Sigmoid colon (tissue), 7 donors: ENCODE data around the gene MAU2. TPM values are rescaled to one million over a fixed set of nuclear protein-coding genes. Genes with fewer than 3 reads are reported as not detected.

Source experiments
- DNase-seq: peaks from one replicate; pipeline ENCODE4 v3.0.0-alpha.2; 2019
- H3K27ac ChIP-seq, 4 donors: fragments of 200-600 bp; sonication (generic); one replicate each; pipeline ENCODE4 v1.5.1; 2016 to 2019; ENCODE audit warnings: mild to moderate bottlenecking in 1 of 4
- H3K27me3 ChIP-seq, 3 donors: fragments of 200-600 bp; sonication (generic); one replicate each; pipeline ENCODE4 v1.5.1; 2019; ENCODE audit warnings: mild to moderate bottlenecking in 1 of 3
- H3K36me3 ChIP-seq, 4 donors: fragments of 200-600 bp; sonication (generic); one replicate each; pipeline ENCODE4 v1.5.1; 2016 to 2019
- H3K4me1 ChIP-seq, 4 donors: fragments of 200-600 bp; sonication (generic); one replicate each; pipeline ENCODE4 v1.5.1; 2017 to 2019
- H3K4me3 ChIP-seq, 4 donors: fragments of 200-600 bp; sonication (generic); one replicate each; pipeline ENCODE4 v1.5.1; 2017 to 2019; ENCODE audit warnings: mild to moderate bottlenecking in 2 of 4, moderate library complexity in 1 of 4
- H3K9me3 ChIP-seq, 4 donors: fragments of 200-600 bp in 3 of 4; sonication (generic) in 3 of 4; one replicate each; pipeline versions ENCODE4 v1.5.1 to v1.6.1; 2013 to 2019
- CTCF ChIP-seq, 4 experiments: fragments of 450-650 bp in 3 of 4; fragments of 200-600 bp in 1 of 4; IDR thresholded peaks; one replicate each; pipeline ENCODE4 v1.5.1; 2016 to 2019; ENCODE audit warnings: antibody characterized with exemption in 4 of 4, mild to moderate bottlenecking in 3 of 4, moderate library complexity in 2 of 4
- EP300 ChIP-seq, 4 donors: sonication (generic); formaldehyde crosslinking; IDR thresholded peaks; one replicate each; pipeline ENCODE4 v1.6.1; 2017; ENCODE audit warnings: antibody characterized with exemption in 4 of 4
- POLR2A ChIP-seq, 2 donors: fragments of 450-650 bp; IDR thresholded peaks; one replicate each; pipeline ENCODE4 v1.6.1; 2016; ENCODE audit warnings: antibody characterized with exemption in 2 of 2, mild to moderate bottlenecking in 2 of 2, moderate library complexity in 2 of 2
- POLR2AphosphoS5 ChIP-seq, 4 donors: sonication (generic); formaldehyde crosslinking; IDR thresholded peaks; one replicate each; pipeline ENCODE4 v1.6.1; 2017; ENCODE audit warnings: antibody characterized with exemption in 4 of 4
- WGBS, 2 donors: extraction: QIAGEN DNeasy Blood & Tissue Kit; methylation state at CpG; one replicate each; pipeline ENCODE4 v1.1.7; 2013; 5-methylcytosine and 5-hydroxymethylcytosine counted together
- intact Hi-C: fragments of 100-400 bp; cut with DNase I; formaldehyde crosslinking; loops from one replicate; pipeline ENCODE4 v1.15.1; 2023
- polyA plus RNA-seq, 3 donors: library from polyadenylated mRNA; stranded (reverse); fragments of 200-250 nt; gene quantifications; one replicate each; pipeline ENCODE4 v1.2.3, GENCODE V29; 2013
- total RNA-seq, 4 donors: library from RNA; depleted of rRNA; stranded (reverse); fragments of >200 nt; gene quantifications; one replicate each; pipeline ENCODE4 v1.1.0, GENCODE V29; 2016
- donor health status: healthy with polysubstance abuse.
- donor health status: Bipolar disorder and iron deficiency.
- donor health status: healthy.

The MAU2 gene
- total and polyA plus RNA-seq, 7 donors, result 7.8 to 94.4 (median 33.3) TPM

- no peak for DNase-seq
- WGBS, 2 donors, result 65 to 71% methylated on average over 9 of the region's 9 CpGs
- Histone ChIP-seq H3K27ac (no peak overlapping the region), H3K9me3 (no peaks in the 10 kb centered on the region), H3K4me3 (no peak overlapping the region), H3K36me3 (no peaks in the 10 kb centered on the region), H3K4me1 (peaks cover 0 to 19% (median 9%) of the 10 kb centered on the region in 4 donors), H3K27me3 (no peaks in the 10 kb centered on the region)
- TF ChIP-seq EP300 (IDR thresholded peaks at IDR 0.05), result no peak
- TF ChIP-seq POLR2AphosphoS5 (IDR thresholded peaks at IDR 0.05), result no peak
- intact Hi-C loops, result loop anchor here (10.0 kb wide), 1 partner anchor 265 kb away; the partner anchor contains the start of genes ATP13A1 and ZNF101
Measured at GRCh38 chr19:19399733-19400433, 79.3 kb downstream of the MAU2 start.

DNA sequence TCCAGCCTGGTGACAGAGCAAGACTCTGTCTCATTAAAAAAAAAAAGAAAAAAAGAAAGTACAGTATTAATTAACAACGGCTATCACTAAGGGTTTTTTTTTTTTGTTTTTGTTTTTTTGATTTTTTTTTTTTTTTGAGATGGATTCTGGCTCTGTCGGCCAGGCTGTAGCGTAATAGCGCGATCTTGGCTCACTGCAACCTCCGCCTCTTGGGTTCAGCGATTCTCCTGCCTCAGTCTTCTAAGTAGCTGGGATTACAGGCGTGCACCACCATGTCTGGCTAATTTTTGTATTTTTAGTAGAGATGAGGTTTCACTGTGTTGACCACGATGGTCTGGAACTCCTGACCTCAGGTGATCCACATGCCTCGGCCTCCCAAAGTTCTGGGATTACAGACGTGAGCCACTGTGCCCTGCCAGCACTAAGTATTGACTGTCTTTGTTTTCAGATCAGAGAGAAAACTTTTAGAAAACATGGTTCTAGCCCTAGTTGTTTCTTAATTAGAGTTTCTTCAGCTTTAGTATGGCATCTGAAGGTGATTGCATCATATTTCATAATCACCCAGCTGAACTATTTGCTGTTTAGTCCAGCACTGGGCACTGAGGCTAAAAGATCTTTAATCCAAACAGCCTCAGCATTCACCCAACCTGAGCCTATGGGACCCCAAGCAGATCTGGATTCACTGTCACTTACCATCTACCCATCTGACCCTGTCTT lies 82.2 kb downstream of the MAU2 start:
- Histone ChIP-seq H3K4me1 (peaks cover 0 to 38% (median 24%) of the 10 kb centered on the region in 4 donors), H3K9me3 (no peaks in the 10 kb centered on the region), H3K36me3 (no peaks in the 10 kb centered on the region)

DNA sequence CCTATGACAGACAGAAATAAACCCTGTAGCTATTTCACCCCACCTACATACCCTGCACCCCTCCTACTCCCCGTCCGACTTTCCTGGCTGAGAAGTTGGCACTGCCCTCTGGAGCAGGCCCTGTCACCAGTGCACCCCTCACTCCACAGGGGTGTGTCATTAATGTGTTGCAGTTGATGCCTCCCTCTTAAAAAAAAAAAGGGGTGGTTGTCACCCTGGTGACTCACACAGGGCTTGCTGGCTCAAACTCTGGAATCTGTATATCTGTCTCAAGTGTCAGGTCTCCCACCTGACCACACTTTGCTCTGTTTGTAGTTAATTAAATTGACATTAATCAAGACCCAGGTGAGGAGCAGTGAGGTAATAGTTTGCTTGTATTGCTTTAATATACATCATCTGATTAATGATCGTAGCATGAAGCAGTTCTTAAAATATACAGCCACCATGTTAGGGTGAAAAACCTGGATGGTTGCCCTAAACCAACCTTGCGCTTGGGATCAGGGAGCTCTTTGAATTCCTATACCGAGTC lies 82.8 kb downstream of the MAU2 start:
- Histone ChIP-seq H3K27ac (peak overlapping the region in 1 of 4 donors; percentile 61), H3K9me3 (no peaks in the 10 kb centered on the region), H3K4me1 (peaks cover 0 to 44% (median 29%) of the 10 kb centered on the region in 4 donors), H3K27me3 (no peaks in the 10 kb centered on the region), H3K36me3 (no peaks in the 10 kb centered on the region), H3K4me3 (no peak overlapping the region)
- intact Hi-C loops, result loop anchor here (10.0 kb wide), 1 partner anchor 261 kb away; the partner anchor contains the start of genes ATP13A1 and ZNF101
- TF ChIP-seq EP300 (IDR thresholded peaks at IDR 0.05) (no peak), CTCF (IDR thresholded peaks at IDR 0.05) (no peak), POLR2AphosphoS5 (IDR thresholded peaks at IDR 0.05) (no peak), POLR2A (IDR thresholded peaks at IDR 0.05) (no peak)
- DNase-seq, result no peak
- 89% methylated on average over 5 of the region's 5 CpGs for WGBS, 2 donors

More for the DNA sequence above, 82.2 kb downstream of the MAU2 start:
- no peak overlapping the region for H3K4me3 ChIP-seq
- peak overlapping the region in 1 of 4 donors; percentile 61 for H3K27ac ChIP-seq
- intact Hi-C loops, result loop anchor here (10.0 kb wide), 1 partner anchor 262 kb away; the partner anchor contains the start of genes ATP13A1 and ZNF101
- TF ChIP-seq POLR2AphosphoS5 (IDR thresholded peaks at IDR 0.05) (no peak), EP300 (IDR thresholded peaks at IDR 0.05) (no peak), POLR2A (IDR thresholded peaks at IDR 0.05) (no peak), CTCF (IDR thresholded peaks at IDR 0.05) (no peak)
- H3K27me3 ChIP-seq, result no peaks in the 10 kb centered on the region
- WGBS, 2 donors, result 93 to 94% methylated on average over 11 of the region's 11 CpGs
- no peak for DNase-seq

DNA sequence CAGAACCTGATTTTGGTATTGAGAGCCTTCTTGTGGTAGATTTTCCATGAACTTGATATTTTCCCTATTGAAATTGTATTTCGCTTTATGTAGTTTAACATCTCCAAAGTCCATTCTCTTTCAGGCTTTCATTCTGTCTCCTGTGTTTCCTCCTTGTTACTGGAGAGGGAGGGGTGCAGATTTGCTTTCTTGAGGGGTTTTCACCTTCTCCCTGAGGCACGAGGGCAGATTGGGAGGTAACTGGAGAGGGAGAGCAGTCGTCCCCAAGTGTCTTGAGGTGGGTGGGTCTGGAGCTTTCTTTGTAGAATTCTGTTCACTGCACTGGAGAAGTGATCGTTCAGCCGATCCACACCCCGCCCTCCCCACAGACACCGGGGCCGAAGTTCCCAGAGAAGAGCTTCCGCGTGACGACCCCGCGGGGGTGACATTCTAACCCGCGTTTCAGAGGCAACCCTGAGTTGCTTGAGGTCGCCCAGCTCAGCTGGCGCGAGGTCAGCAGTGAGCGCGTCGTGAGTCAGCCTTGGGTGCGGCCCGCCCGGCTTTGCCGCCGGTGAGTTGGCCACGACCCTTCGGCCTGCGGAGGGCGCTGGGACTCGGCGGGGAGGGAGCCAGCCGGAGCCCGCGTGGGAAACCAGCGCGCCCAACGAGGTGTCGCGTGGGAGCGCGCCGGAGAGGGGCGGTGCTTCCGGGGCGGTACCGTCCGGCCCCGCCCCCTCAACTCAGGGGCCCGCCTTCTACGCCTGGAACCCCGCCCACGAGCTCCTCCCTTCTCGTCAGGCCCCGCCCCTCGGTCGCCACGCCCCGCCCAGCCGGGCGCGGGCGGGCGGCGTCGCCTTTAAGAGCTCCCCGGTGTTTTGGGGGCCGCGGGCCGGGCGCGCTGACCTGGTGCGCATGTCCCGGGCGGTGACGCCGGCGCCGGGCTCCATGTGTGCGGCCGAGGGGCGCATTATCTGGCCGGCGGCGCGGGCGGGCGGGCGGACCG lies 84.5 kb downstream of the MAU2 start, which contains the start of gene GATAD2A:
Gene GATAD2A, plus strand, starts transcription at position 797 of the 982 bp plus-strand sequence. CDS start 59,671 bp downstream, outside the sequence.
- peak within 1 kb of the TSS; percentile 88 to 99 (median 98) for H3K4me3 ChIP-seq
- intact Hi-C loops, result loop anchor here (1.0 to 10.0 kb wide), 5 partner anchors 20 to 260 kb away; partner anchors contain the start of genes ATP13A1 and ZNF101
- 1 to 2% methylated on average over 90 of the region's 90 CpGs for WGBS, 2 donors

More for the DNA sequence above, 84.5 kb downstream of the MAU2 start, which contains the start of gene GATAD2A:
- Histone ChIP-seq H3K4me1 (peaks cover 0 to 51% (median 38%) of the 10 kb centered on the region in 4 donors), H3K9me3 (no peaks in the 10 kb centered on the region), H3K27me3 (no peaks in the 10 kb centered on the region), H3K36me3 (no peaks in the 10 kb centered on the region), H3K27ac (peak within 1 kb of the TSS; percentile 86 to 93 (median 89))
- peak; percentile 7 to 79 (median 70) for TF ChIP-seq POLR2AphosphoS5 (IDR thresholded peaks at IDR 0.05)
- TF ChIP-seq CTCF (IDR thresholded peaks at IDR 0.05), result peak in 2 of 4 experiments; percentile 10 to 18
- no peak for TF ChIP-seq POLR2A (IDR thresholded peaks at IDR 0.05)
- TF ChIP-seq EP300 (IDR thresholded peaks at IDR 0.05), result no peak
- peak; percentile 97 for DNase-seq
